ENCODE results near the gene EHF. TPM values are rescaled to one million over a fixed set of nuclear protein-coding genes. Genes with fewer than 3 reads are reported as not detected.

The EHF gene
- total RNA-seq, 1 experiment from 2014 or later, result 118 TPM

GRCh38 chr11:34655335-34656008 lies 34.6 kb downstream of the EHF start:
- peaks cover 51% of the 10 kb centered on the region for H3K79me2 ChIP-seq (ENCODE audit: low read depth)
- H3K9me3 ChIP-seq (ENCODE audit: insufficient read depth, low read depth), result no peaks in the 10 kb centered on the region
- ChIA-PET POLR2A (ENCODE audit: unreplicated experiment) (interaction anchor here (0.6 to 0.7 kb wide), 2 partner anchors 15 to 389 kb away, joined by 3 read pairs; no protein-coding TSS in a partner anchor), CTCF (interaction anchor here (0.5 to 1.2 kb wide), 5 partner anchors 15 to 169 kb away, joined by 3 to 10 read pairs (median 4); no protein-coding TSS in a partner anchor)
- peak overlapping the region; percentile 67 for H3K4me2 ChIP-seq
- peak overlapping the region; percentile 6 for H3K4me3 ChIP-seq
- H2AFZ ChIP-seq, result no peak overlapping the region
- peak in 1 of 2 experiments; percentile 77 for DNase-seq
- H3K36me3 ChIP-seq (ENCODE audit: low read depth), result peaks cover 72% of the 10 kb centered on the region
- H3K9me2 ChIP-seq (ENCODE audit: insufficient read depth), result no peaks in the 10 kb centered on the region
- intact Hi-C loops (cut with micrococcal nuclease; ENCODE audit: unreplicated experiment), result loop anchor here (1.0 to 2.0 kb wide), 2 partner anchors 13 to 155 kb away; no protein-coding TSS in a partner anchor
- no TSS peak for BruUV-seq (replicated peaks)
- no peaks in the 10 kb centered on the region for H3K27me3 ChIP-seq (ENCODE audit: insufficient read depth, low read depth)
- peaks cover 58% of the 10 kb centered on the region for H3K4me1 ChIP-seq (replicated peaks; ENCODE audit: insufficient read depth)
- TF ChIP-seq CTCF (conservative IDR thresholded peaks at IDR 0.05) (no peak), EZH2 (IDR thresholded peaks at IDR 0.05; ENCODE audit: low read depth) (no peak)
- peaks cover 92% of the 10 kb centered on the region for H3F3A ChIP-seq (ENCODE audit: insufficient read depth, low read depth)
- H4K20me1 ChIP-seq (ENCODE audit: insufficient read depth), result no peaks in the 10 kb centered on the region
- H3K27ac ChIP-seq, result peak overlapping the region; percentile 95

GRCh38 chr11:34656062-34656720 lies 35.3 kb downstream of the EHF start:
- Histone ChIP-seq H3K4me3 (no peak overlapping the region), H3F3A (ENCODE audit: insufficient read depth, low read depth) (peaks cover 88% of the 10 kb centered on the region), H3K4me1 (replicated peaks; ENCODE audit: insufficient read depth) (peaks cover 51% of the 10 kb centered on the region), H3K36me3 (ENCODE audit: low read depth) (peaks cover 74% of the 10 kb centered on the region), H3K9me2 (ENCODE audit: insufficient read depth) (no peaks in the 10 kb centered on the region), H4K20me1 (ENCODE audit: insufficient read depth) (no peaks in the 10 kb centered on the region), H3K79me2 (ENCODE audit: low read depth) (peaks cover 47% of the 10 kb centered on the region), H2AFZ (no peak overlapping the region), H3K27ac (peak overlapping the region; percentile 95), H3K4me2 (peak overlapping the region; percentile 67; the same call in 1 of the 2 replicates), H3K9me3 (ENCODE audit: insufficient read depth, low read depth) (no peaks in the 10 kb centered on the region), H3K27me3 (ENCODE audit: insufficient read depth, low read depth) (no peaks in the 10 kb centered on the region)
- DNase-seq, result no peak
- TF ChIP-seq CTCF (conservative IDR thresholded peaks at IDR 0.05), result no peak
- CTCF ChIA-PET, result interaction anchor here (1.1 to 1.2 kb wide), 2 partner anchors 16 to 25 kb away, joined by 3 to 4 read pairs; no protein-coding TSS in a partner anchor
- POLR2A ChIA-PET (ENCODE audit: unreplicated experiment), result no interaction called here
- intact Hi-C loops (cut with micrococcal nuclease; ENCODE audit: unreplicated experiment), result no loop called here
- BruUV-seq (replicated peaks), result no TSS peak

- Histone ChIP-seq H4K20me1 (ENCODE audit: insufficient read depth) (no peaks in the 10 kb centered on the region), H2AFZ (no peak overlapping the region), H3K27ac (no peak overlapping the region), H3K4me1 (replicated peaks; ENCODE audit: insufficient read depth) (peaks cover 29% of the 10 kb centered on the region), H3K4me2 (no peak overlapping the region), H3F3A (ENCODE audit: insufficient read depth, low read depth) (peaks cover 88% of the 10 kb centered on the region), H3K27me3 (ENCODE audit: insufficient read depth, low read depth) (no peaks in the 10 kb centered on the region), H3K36me3 (ENCODE audit: low read depth) (peaks cover 78% of the 10 kb centered on the region), H3K9me2 (ENCODE audit: insufficient read depth) (no peaks in the 10 kb centered on the region), H3K79me2 (ENCODE audit: low read depth) (peaks cover 42% of the 10 kb centered on the region), H3K9me3 (ENCODE audit: insufficient read depth, low read depth) (no peaks in the 10 kb centered on the region), H3K4me3 (no peak overlapping the region)
- TF ChIP-seq CTCF (conservative IDR thresholded peaks at IDR 0.05), result no peak
- no peak for TF ChIP-seq EZH2 (IDR thresholded peaks at IDR 0.05; ENCODE audit: low read depth)
- POLR2A ChIA-PET (ENCODE audit: unreplicated experiment), result no interaction called here
- no TSS peak for BruUV-seq (replicated peaks)
- CTCF ChIA-PET, result no interaction called here
- DNase-seq, result no peak
- intact Hi-C loops (cut with micrococcal nuclease; ENCODE audit: unreplicated experiment), result no loop called here
Measured at GRCh38 chr11:34658071-34659015, 37.5 kb downstream of the EHF start.

Data from PC-9 (cell line).